HG03457 (cell line): ENCODE data around the gene UNG.

Experiments
- ATAC-seq: cut with Tn5 transposase; IDR thresholded peaks from one replicate; pipeline ENCODE4 v1.9.1; 2021; ENCODE audit warnings: moderate number of reproducible peaks; ENCODE audit not compliant: unreplicated experiment

Gene UNG

GRCh38 chr12:109088818-109089217 is 8.6 kb upstream of the UNG start:
- no peak for ATAC-seq

- ATAC-seq: no peak
Measured at GRCh38 chr12:109089683-109090082, 7.7 kb upstream of the UNG start.

GRCh38 chr12:109092497-109093021 is 4.8 kb upstream of the UNG start:
- ATAC-seq: no peak

GRCh38 chr12:109093022-109093918 is 4.1 kb upstream of the UNG start, which contains the start of gene ALKBH2:
Gene ALKBH2, minus strand, starts transcription at chr12:109093472. Its CDS starts 686 bp downstream, at chr12:109092786.
- ATAC-seq: peak; percentile 54

- no peak for ATAC-seq
Measured at GRCh38 chr12:109097140-109097434, 310 bp upstream of the UNG start.

GRCh38 chr12:109098183-109098604 is 797 bp downstream of the UNG start:
- ATAC-seq: peak; percentile 9

GRCh38 chr12:109098651-109099050 is 1.3 kb downstream of the UNG start:
- ATAC-seq: no peak

GRCh38 chr12:109099431-109100020 is 2.1 kb downstream of the UNG start:
- no peak for ATAC-seq

GRCh38 chr12:109100741-109101140 is 3.3 kb downstream of the UNG start:
- ATAC-seq: no peak

GRCh38 chr12:109102491-109102890 is 5.1 kb downstream of the UNG start:
- ATAC-seq: no peak

- ATAC-seq: no peak
Measured at GRCh38 chr12:109105176-109105575, 7.8 kb downstream of the UNG start.

GRCh38 chr12:109109746-109110350 is 12.5 kb downstream of the UNG start:
- no peak for ATAC-seq

- no peak for ATAC-seq
Measured at GRCh38 chr12:109110988-109111495, 13.6 kb downstream of the UNG start.

- no peak for ATAC-seq
Measured at GRCh38 chr12:109112720-109113465, 15.5 kb downstream of the UNG start.

- ATAC-seq: no peak
Measured at GRCh38 chr12:109113661-109114321, 16.4 kb downstream of the UNG start.

GRCh38 chr12:109114644-109115043 is 17.2 kb downstream of the UNG start:
- no peak for ATAC-seq

- no peak for ATAC-seq
Measured at GRCh38 chr12:109115404-109115757, 18.0 kb downstream of the UNG start.

GRCh38 chr12:109115758-109116610 is 18.6 kb downstream of the UNG start, which contains the start of gene ACACB:
Gene ACACB, plus strand, starts transcription at chr12:109116587. Its CDS starts 22,819 bp downstream, at chr12:109139406.
- no peak for ATAC-seq

- ATAC-seq: no peak
Measured at GRCh38 chr12:109116611-109116949, 19.2 kb downstream of the UNG start.
